HFFc6 (cell line): ENCODE results near the gene ZNF219. TPM values are rescaled to one million over a fixed set of nuclear protein-coding genes. Genes with fewer than 3 reads are reported as not detected.

Source experiments
- DNase-seq: peaks from one replicate; pipeline ENCODE4 v3.0.0-alpha.2; 2018
- H3K27ac Mint-ChIP-seq: 2 replicates; pipeline ENCODE4 v1.8.0; 2020; ENCODE audit warnings: mild to moderate bottlenecking, mixed read lengths
- H3K27me3 Mint-ChIP-seq: 2 replicates; pipeline ENCODE4 v1.8.0; 2021; ENCODE audit warnings: mild to moderate bottlenecking, moderate library complexity, mixed read lengths; ENCODE audit not compliant: insufficient read depth
- H3K36me3 Mint-ChIP-seq: 2 replicates; pipeline ENCODE4 v1.8.0; 2021; ENCODE audit warnings: low read depth, mixed read lengths
- H3K4me1 Mint-ChIP-seq: 2 replicates; pipeline ENCODE4 v1.8.0; 2020; ENCODE audit warnings: low read depth, mixed read lengths
- H3K4me3 Mint-ChIP-seq: 2 replicates; pipeline ENCODE4 v1.8.0; 2020; ENCODE audit warnings: mild to moderate bottlenecking, moderate library complexity, mixed read lengths
- H3K9me3 Mint-ChIP-seq: 2 replicates; pipeline ENCODE4 v1.8.0; 2020; ENCODE audit warnings: mild to moderate bottlenecking, mixed read lengths
- CTCF ChIP-seq: fragments of 200-600 bp; sonication (generic); IDR thresholded peaks from 2 replicates; pipeline ENCODE4 v1.5.0; 2021; ENCODE audit warnings: antibody characterized with exemption, mild to moderate bottlenecking
- total RNA-seq, 6 experiments: library from RNA; stranded (reverse); fragmentation: NEBNext Ultra II Directional; extraction: Animal tissue kit (Norgen Biotek cat#: 25700); gene quantifications; 2 replicates in 1 of 6; 3 replicates in 5 of 6; pipeline ENCODE4 v1.2.3, GENCODE V29; 2021

Gene ZNF219
- total RNA-seq, 6 experiments from 2014 or later, result 5.3 to 11.2 (median 6.6) TPM

- DNase-seq, result peak; percentile 77
- Mint-ChIP-seq H3K36me3 (peaks cover 31% of the 10 kb centered on the region), H3K4me1 (peaks cover 57% of the 10 kb centered on the region), H3K4me3 (no peak overlapping the region; the same call in 1 of the 2 replicates), H3K27me3 (peaks cover 7% of the 10 kb centered on the region), H3K27ac (peak overlapping the region; percentile 99), H3K9me3 (no peaks in the 10 kb centered on the region)
- TF ChIP-seq CTCF, result no peak
Observed at GRCh38 chr14:21084998-21085853, 13.2 kb downstream of the ZNF219 start.

- peaks cover 31% of the 10 kb centered on the region for H3K36me3 Mint-ChIP-seq
- H3K4me1 Mint-ChIP-seq, result peaks cover 56% of the 10 kb centered on the region
- peak overlapping the region; percentile 99 for H3K27ac Mint-ChIP-seq
Observed at GRCh38 chr14:21084396-21084795, 14.1 kb downstream of the ZNF219 start.

GRCh38 chr14:21083565-21084325 lies 14.7 kb downstream of the ZNF219 start:
- H3K27me3 Mint-ChIP-seq, result peaks cover 10% of the 10 kb centered on the region
- H3K27ac Mint-ChIP-seq, result peak overlapping the region; percentile 99
- H3K4me1 Mint-ChIP-seq, result peaks cover 49% of the 10 kb centered on the region
- no peak overlapping the region for H3K4me3 Mint-ChIP-seq
- DNase-seq, result no peak
- no peak for TF ChIP-seq CTCF
- peaks cover 27% of the 10 kb centered on the region for H3K36me3 Mint-ChIP-seq
- H3K9me3 Mint-ChIP-seq, result no peaks in the 10 kb centered on the region

More at GRCh38 chr14:21084396-21084795, 14.1 kb downstream of the ZNF219 start:
- peaks cover 10% of the 10 kb centered on the region for H3K27me3 Mint-ChIP-seq
- no peak for TF ChIP-seq CTCF
- no peak for DNase-seq
- H3K4me3 Mint-ChIP-seq, result no peak overlapping the region
- H3K9me3 Mint-ChIP-seq, result no peaks in the 10 kb centered on the region

GRCh38 chr14:21081521-21082142 lies 16.8 kb downstream of the ZNF219 start:
- no peak overlapping the region for H3K4me3 Mint-ChIP-seq
- no peaks in the 10 kb centered on the region for H3K9me3 Mint-ChIP-seq
- H3K27ac Mint-ChIP-seq, result no peak overlapping the region
- H3K27me3 Mint-ChIP-seq, result peaks cover 7% of the 10 kb centered on the region
- peaks cover 28% of the 10 kb centered on the region for H3K4me1 Mint-ChIP-seq
- peaks cover 22% of the 10 kb centered on the region for H3K36me3 Mint-ChIP-seq
- no peak for DNase-seq
- TF ChIP-seq CTCF, result no peak

GRCh38 chr14:21078726-21079125 lies 19.7 kb downstream of the ZNF219 start:
- DNase-seq, result no peak
- no peak overlapping the region for H3K4me3 Mint-ChIP-seq
- no peak overlapping the region; the same call in 1 of the 2 replicates for H3K27ac Mint-ChIP-seq
- peaks cover 5% of the 10 kb centered on the region for H3K27me3 Mint-ChIP-seq
- peaks cover 1% of the 10 kb centered on the region for H3K4me1 Mint-ChIP-seq
- H3K36me3 Mint-ChIP-seq, result peaks cover 8% of the 10 kb centered on the region
- H3K9me3 Mint-ChIP-seq, result no peaks in the 10 kb centered on the region
- TF ChIP-seq CTCF, result no peak
